WI38 (cell line): ENCODE measurements around the gene C16orf96.

ENCODE experiments used
- H3K4me3 ChIP-seq: 2 replicates; pipeline ENCODE4 v1.5.1; 2011; ENCODE audit warnings: low read depth, mild to moderate bottlenecking, control low read depth, low read length
- TF ChIP-seq, protein P1 (sequence below): IDR thresholded peaks from 2 replicates; pipeline ENCODE4 v1.5.1; 2012; ENCODE audit warnings: low read depth, mild to moderate bottlenecking, control low read depth, low read length

The C16orf96 gene

DNA sequence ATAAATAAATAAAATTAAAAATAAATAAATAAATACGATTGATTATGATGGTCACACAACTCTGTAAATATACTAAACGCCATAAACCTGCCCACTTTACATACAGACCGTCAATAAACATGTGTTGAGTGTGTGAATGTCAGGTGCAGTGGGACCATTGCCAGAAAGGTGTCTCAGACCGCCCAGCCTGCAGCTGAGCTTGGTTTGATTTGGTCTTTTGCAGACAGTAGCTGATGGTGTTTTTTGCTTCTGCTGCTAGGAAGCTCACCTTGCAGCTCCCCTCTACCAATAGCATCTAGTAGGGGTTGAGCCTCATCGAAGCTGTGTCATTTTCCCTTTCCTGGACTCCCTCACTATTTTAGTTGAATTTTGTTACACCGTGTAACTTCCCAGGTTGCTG lies 35.1 kb downstream of the C16orf96 start:
- TF ChIP-seq, protein P1, sequence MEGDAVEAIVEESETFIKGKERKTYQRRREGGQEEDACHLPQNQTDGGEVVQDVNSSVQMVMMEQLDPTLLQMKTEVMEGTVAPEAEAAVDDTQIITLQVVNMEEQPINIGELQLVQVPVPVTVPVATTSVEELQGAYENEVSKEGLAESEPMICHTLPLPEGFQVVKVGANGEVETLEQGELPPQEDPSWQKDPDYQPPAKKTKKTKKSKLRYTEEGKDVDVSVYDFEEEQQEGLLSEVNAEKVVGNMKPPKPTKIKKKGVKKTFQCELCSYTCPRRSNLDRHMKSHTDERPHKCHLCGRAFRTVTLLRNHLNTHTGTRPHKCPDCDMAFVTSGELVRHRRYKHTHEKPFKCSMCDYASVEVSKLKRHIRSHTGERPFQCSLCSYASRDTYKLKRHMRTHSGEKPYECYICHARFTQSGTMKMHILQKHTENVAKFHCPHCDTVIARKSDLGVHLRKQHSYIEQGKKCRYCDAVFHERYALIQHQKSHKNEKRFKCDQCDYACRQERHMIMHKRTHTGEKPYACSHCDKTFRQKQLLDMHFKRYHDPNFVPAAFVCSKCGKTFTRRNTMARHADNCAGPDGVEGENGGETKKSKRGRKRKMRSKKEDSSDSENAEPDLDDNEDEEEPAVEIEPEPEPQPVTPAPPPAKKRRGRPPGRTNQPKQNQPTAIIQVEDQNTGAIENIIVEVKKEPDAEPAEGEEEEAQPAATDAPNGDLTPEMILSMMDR: no peak
- H3K4me3 ChIP-seq: no peak overlapping the region

DNA sequence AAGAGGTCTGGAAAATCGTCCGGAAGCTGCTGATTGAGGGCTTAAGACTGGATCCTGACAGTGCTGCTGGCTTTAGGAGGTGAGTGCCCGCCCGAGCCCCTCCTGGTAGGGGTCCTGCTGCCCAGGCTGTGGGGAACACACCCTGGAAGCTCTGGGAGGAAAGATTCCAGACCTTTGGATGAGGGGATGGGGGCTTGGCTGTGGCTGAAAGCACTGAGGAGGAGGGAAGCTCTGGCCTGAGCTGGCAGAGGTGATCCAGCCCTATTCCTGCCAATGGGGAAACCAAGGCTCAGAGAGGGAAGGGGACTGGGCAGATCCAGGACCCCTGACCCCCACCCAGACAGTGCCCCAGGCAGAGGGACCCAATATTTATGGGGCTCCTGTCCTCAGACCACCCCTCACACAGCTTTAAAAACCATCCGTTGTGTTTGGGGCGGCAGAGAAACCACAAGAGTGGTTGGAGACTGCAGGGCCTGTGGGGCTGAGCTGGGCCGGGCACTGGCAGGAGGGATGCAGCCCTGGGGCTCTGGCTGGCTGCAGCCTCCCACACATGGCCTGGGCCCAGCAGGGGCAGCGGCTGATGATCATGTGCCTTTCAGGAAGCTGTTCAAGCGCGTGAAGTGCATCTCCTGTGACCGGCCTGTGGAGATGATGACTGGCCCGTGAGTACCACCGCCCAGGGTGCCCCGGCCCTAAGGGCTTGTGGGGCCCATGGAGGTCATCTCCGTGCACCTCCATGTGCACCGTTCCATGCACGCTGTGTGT lies 35.7 kb downstream of the C16orf96 start:
- H3K4me3 ChIP-seq: no peak overlapping the region
- TF ChIP-seq, protein P1: no peak

DNA sequence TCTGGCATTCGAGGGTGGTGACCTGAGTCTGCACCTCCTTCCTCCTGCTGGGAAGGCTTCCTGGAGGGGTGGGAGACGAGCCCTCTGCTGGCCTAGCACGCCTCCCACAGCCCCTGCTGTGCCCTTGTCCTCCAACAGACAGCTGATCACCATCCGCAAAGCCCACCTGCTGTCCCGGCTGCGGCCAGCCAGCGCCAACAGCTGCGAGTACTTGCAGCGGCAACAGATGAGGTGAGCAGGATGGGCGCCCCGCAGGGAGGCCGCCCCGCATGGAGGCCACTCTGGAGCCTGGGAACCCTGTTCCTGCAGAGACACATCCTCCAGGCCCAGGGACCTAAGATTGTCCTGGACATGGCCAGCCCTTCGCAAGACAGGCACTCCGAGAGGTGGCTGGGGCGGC lies 36.9 kb downstream of the C16orf96 start:
- TF ChIP-seq, protein P1: no peak
- H3K4me3 ChIP-seq: no peak overlapping the region

DNA sequence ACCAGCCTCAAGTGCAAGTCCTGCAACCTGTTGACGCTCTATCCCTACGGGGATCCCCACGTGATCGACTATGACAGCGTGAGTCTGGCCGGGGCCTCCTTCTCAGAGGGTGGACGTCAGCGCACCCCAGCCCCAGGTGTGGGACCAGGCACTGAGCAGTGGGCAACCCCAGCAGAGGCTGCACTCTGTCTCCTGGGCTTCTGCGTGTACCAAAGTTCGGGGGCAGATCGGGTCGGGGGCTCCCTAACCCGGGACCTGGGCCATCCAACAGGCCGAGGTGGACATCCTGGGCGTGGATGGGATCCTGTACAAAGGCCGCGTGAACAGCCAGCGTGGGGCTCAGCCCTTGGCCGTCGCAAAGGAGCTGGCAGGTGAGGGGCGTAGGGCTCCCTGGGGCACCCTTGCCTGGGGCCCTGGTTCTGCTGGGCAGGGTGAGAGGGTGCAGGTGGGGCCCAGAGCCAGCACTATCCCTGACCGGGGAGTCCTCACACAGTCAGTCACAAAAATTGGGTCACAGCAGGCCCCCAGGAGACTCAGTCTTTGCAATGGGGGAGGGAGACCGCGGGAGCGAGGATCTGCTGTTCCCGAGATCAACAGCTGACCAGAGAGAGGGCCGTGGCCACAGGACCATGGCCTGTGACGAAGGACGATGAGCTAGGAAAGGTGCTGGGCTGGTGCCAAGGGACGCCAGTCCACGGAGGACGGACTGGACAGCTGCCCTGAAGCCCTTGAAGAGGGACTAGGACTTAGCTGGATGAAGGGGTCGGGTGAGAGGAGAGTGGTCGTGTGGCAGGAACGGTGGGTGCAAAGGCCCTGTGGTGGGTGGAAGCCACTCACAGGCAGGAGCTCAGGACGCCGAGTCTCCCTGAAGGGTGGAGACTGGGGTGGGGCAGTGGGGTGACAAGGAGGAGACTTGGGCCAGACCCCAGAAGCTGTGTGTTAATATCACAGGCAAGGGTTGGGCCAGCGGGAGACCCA lies 38.6 kb downstream of the C16orf96 start:
- H3K4me3 ChIP-seq: no peak overlapping the region
- TF ChIP-seq, protein P1: no peak

DNA sequence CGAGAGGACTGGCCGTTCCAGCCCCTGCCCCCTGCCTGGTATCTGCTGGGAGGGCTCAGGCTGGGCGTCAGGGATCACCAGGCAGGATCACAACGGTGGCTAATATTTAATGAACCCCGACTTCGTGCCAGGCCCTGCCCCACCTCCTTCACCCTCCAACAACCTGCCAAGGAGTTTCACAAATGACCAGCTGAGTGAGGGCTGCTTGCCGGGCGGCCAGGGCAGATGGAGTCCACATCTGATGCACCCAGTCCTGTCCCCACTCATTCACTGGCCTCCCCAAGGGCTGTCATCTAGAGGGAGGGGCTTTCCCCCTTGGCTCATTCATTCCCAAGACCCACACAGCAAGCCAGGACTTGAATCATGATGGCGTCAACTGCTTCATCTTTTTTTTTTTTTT lies 41.0 kb downstream of the C16orf96 start:
- TF ChIP-seq, protein P1: no peak
- no peak overlapping the region for H3K4me3 ChIP-seq

DNA sequence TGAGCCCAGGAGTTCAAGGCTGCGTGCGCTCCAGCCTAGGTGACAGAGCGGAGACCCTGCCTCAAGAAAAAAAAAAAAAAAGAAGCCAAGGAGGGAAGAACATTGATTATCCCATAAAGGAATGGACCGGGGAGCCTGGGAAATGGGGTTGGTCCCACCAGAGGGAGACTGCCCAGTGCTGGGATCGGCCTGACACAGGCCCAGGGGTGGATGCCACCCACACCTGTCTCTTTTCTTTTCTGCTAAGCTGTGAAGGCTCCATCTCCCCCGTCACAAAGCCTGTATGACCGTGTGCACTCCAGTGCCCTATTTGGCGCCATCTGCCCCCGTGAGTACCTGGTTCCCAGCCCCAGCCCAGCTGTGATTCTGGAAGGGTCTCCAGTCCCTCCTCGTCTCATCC lies 42.9 kb downstream of the C16orf96 start:
- TF ChIP-seq, protein P1: no peak
- no peak overlapping the region for H3K4me3 ChIP-seq

DNA sequence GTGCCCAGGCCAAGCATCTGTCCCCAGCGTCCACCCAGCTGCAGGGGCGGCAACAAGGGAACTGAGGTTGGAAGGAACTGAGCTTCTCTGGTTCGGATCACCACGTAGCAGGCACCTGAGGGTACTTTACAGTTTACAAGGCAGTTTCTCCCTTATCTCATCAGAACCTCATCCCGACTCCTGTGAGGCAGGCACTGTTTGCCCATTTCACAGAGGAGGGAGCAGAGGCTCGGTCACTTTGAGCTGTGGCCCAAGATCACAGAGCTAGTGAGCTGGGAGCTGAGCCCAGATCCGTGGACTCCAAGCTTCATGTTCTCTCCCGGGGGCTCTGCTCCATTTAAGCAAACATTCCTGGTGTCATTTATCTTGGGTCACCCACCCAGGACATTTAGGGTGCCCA lies 43.4 kb downstream of the C16orf96 start:
- TF ChIP-seq, protein P1: no peak
- no peak overlapping the region for H3K4me3 ChIP-seq
